Stimulated activated CD4-positive, alpha-beta T cell treated with anti-CD3 and anti-CD28 coated beads, Interleukin-4, amount 100 ng/mL, for 1 hour (primary cell): Measurements from ENCODE around the gene AFTPH.

ENCODE experiments used
- DNase-seq: peaks from one replicate; pipeline ENCODE4 v3.0.0-alpha.2; 2020

The AFTPH gene, protein sequence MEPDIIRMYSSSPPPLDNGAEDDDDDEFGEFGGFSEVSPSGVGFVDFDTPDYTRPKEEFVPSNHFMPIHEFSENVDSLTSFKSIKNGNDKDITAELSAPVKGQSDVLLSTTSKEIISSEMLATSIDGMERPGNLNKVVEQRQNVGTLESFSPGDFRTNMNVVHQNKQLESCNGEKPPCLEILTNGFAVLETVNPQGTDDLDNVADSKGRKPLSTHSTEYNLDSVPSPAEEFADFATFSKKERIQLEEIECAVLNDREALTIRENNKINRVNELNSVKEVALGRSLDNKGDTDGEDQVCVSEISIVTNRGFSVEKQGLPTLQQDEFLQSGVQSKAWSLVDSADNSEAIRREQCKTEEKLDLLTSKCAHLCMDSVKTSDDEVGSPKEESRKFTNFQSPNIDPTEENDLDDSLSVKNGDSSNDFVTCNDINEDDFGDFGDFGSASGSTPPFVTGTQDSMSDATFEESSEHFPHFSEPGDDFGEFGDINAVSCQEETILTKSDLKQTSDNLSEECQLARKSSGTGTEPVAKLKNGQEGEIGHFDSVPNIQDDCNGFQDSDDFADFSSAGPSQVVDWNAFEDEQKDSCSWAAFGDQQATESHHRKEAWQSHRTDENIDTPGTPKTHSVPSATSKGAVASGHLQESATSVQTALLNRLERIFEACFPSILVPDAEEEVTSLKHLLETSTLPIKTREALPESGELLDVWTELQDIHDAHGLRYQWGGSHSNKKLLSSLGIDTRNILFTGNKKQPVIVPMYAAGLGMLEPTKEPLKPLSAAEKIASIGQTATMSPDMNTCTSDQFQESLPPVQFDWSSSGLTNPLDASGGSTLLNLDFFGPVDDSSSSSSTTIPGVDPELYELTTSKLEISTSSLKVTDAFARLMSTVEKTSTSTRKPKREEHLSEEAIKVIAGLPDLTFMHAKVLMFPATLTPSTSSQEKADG

DNA sequence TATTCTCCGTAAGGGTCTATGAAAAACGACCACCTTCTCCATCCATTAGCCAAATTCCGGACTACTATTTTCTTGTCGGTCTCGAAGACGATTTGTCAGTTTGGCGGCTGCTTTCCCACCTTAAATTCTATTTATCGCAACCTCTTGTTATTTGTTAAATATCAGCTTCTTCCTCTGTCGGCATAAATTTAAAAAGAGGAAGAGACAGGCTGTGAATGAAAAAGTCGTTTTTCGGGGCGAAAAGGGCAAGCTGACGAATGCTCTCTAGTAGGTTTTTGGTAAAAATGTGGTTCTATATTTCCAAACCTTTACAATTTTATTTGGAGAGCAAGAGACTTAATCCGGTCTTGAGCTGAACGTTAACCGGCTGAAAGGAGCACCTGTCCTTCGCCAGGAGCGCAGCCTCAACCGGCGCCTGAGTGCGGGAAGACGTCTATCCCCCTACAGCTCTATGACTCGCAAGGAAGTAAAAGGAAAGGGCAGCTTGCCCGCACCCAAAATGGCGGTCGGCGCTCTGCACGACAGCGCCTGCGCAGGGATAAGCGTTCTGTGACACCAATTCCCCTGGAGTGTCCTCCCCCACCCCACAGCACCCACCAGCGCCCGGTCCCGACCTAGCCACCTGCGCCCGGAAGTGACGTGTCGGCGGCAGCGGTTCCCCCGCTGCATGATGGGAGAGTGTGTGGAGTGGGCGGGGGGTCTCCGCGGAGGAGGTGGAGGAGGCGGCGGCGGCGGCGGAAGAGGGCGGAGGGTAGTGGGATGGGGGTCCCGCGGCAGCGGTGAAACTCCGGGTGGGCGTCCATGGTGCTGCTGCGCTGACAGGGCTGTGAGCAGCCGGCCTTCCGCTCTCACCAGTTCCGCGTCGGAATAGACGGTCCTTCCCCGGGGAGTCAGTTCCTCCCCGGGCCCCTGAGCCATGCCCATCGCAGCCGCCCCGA lies at the start of gene AFTPH:
Gene AFTPH (plus strand): TSS at position 663 of the 938 bp plus-strand sequence. CDS start 27,147 bp downstream, outside the sequence.
- DNase-seq: peak; percentile 99

DNA sequence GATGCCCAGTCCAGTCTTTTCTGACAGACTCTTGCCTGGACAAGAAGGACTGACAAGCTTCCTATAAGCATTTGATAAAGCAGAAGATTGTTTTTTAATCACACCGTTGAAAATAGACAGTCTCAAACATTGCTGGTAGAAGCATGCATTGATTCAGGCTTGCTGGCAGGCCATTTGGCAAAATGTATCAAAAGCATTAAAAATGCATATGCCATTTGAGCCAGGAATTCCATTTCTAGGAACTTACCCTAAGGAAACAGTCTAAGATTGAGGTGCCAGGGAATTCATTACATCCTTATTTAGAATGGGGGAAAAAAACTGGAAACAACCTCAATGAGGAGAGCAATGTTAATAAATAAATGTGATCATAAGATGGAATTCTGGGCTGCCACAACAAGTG lies 49.5 kb upstream of the AFTPH start:
- DNase-seq: no peak

DNA sequence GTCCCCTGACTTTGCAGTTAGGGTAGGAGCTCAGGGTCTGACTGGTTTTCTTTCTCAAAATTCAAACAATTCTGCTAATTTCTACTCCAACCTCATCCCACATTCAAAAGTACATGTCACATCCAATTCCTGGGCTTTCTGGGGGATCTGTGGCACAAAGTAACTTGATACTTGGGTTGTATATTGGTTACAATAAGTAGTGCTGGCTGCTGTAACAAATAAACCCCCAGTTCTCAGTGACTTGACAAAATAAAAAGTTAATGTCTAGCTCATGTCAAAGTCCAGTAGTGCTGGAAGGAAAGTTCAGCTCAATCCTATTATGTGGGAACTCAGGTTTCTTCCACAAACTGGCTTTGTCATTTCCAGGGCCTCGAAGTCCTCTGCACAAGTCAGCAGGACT lies 47.1 kb upstream of the AFTPH start:
- DNase-seq: no peak

DNA sequence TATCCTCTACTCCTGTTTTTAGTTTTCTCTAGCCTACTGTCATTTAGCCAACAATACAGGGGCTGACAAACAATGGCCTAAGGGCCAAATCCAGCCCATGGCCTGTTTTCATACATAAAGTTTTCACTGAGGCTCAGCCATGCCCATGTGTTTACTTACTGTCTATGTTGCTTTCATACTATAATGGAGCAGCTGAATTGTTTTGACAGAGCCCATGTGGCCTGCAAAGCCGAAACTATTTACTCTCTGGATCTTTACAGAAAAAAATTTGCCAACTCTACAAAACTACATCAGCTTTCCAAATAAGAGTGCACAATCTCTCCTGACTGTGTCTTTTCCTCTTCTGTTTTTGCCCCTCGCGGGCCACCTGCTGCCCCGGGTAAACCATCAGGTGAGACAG lies 46.1 kb upstream of the AFTPH start:
- DNase-seq: no peak

DNA sequence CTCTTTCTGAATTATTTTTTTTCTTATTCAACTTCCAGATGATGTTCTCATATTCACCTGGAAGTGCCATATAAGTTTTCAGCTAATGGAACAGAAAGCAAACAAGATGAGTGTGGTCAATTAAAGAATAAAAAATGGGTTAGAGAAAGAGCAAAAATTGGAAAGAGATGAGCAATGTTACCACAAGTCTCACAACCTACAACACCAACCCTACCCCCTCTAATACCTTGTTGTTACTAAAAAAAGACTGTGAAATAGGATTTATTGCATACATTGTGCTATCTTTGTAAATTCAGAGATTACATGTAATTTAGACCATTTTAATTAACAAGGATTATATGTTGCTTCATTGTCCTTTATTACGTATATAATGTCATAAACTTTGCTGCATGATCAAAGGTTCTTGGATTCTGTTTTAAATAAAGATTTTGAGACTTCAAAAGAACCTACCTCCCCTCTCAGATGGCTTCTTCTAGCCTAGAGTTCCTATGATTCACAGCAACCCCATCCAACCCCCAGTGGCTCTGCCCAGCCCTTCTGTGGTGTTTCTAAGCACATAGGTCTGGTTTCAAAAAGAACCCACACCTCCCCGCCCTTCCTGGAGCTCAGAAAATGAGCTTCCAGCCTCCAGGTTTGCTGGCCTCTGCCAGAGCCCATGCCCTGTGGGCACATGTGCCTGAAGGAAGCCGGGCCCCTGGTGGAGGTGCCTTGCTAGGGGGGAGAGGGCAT lies 45.5 kb upstream of the AFTPH start:
- DNase-seq: no peak

DNA sequence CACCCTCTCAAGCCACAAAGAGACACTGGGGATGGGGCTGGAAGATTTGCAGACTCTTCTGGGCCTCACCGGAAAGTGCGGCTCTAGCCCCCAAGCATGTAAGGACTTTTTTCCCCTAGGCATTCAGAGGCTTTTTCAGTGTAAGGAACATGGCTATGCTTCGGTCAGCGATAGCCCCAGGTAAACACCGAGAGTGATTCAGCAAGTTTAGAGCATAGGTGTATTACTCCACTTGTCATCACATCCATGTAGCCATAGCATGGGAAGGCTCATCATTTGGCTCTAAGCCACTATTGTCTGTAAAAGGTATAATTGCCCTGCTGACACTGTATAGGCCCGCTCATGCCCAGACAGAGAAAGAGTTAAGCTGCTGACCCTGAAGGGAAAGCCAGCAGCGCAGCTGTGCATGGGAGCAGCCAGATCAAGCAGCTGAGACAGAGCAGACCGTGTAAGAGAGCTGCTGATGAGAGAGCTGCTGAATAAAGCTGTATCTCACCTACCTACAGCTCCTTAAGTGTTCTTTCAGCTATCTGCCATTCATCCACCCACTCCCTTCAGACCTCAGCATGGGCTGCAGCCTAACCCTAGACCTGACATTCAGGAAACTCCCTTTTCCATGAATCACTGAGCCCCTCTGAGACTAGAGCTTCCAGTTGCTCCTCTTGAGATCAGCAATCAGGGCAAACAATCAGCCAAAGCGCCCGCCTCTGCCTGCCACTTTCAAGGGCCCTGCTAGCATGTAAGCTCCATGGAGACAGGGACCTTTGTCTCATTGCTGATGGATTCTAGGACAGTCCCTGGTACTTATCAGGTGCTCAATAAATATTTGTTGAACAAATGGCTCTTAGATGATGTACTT lies 44.6 kb upstream of the AFTPH start:
- DNase-seq: no peak

DNA sequence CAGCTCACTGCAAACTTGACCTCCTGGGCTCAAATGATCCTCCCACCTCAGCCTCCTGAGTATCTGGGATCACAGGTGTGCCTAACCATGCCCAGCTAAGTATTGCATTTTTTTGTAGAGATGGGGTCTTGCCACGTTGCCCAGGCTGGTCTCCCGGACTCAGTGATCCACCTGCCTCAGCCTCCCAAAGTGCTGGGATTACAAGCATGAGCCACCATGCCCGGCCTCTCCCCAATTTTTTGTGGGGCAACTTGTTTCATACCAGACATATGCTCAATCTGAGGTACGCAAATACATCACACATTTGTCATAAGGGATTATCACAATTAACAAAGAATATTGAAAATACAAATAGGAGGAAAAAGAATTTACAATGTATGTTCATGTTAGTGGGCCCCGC lies 42.5 kb upstream of the AFTPH start:
- no peak for DNase-seq

DNA sequence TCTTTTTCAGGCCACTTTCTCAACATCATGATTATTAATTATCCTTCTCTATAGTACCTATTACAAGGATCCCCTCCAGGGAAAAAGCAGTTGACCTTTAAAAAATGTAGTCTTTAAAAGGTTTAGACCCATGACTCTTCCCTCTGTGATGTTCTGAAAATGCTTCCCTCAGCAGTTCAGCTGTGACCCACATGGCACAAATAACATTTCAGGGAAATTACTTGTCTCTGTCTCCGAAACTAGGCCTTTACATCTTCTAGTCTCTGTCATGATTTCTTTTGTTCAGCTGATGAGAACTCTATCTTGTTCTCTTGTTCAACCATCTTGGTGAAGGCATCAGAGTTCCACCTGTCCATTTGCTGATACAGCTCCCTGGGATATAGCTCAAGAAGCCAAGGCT lies 41.9 kb upstream of the AFTPH start:
- DNase-seq: no peak

DNA sequence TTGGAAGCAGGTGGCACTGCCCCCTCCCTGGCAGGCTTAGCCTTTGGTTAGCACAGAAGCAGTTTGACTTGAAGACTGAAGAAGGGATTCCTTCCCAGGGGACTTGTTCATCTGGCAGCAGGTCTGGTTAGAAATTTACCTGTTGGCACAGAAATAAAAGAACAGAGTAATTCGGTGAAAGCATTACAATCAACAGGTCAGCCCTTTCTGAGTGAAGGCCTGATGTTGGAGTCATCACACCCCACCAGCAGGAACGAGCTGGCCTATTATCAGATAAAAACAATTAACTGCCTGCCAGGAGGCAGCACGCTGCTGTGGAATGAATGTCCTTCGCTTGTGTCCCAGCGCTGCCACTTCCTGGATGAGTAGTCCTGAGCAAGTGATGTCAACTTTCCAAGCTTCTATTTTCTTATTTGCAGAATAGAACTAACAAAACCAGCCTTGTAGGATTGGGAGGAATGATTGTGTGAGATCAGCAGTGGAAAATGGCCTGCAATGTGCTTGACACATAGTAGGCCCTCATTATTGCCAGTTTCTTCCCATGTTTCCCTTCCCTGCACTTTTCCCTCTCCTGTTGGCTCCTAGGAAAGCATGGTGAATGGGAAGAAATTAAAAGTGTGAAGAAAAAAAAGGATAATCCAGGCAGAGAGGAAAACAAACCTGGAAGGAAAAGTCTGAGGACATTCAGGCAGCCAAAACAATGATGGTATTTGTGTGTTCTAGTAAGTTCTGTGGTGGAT lies 41.2 kb upstream of the AFTPH start:
- DNase-seq: no peak

DNA sequence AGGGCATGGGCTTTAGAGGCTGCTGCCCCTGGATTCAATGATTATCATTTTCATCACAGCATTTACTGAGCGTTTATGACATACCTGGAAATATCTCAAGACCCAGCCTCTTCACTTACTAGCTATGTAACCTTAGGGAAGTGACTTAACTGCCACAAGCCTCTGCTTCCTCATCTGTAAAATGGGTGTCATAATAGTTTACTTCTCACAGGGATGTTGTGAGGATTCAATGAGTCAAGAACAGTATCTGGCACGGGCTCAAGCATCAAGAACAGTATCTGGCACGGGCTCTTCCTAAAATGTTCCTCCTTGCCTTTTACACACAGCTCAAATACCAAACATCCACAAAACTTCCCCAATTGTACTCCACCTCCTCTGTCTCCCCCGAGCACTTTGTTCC lies 38.8 kb upstream of the AFTPH start:
- no peak for DNase-seq

DNA sequence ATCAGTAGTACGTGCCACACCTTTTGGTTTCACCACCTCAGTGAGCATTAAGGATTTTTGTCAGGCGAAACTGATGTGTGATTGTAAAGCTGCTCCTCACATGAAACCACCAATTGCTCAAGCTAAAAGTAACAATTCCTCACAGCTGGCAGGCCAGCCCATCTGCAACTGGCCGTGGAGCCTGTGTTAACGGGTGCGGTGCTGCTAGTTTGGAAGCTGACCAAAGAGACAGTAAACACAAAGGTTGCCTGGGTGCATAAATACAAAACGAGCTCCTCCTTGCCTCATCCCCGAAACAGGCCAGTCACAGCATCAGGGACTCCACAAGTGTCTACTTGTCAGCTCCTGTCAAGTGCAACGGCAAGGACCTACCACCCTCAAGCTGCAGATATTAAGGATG lies 38.2 kb upstream of the AFTPH start:
- DNase-seq: no peak

DNA sequence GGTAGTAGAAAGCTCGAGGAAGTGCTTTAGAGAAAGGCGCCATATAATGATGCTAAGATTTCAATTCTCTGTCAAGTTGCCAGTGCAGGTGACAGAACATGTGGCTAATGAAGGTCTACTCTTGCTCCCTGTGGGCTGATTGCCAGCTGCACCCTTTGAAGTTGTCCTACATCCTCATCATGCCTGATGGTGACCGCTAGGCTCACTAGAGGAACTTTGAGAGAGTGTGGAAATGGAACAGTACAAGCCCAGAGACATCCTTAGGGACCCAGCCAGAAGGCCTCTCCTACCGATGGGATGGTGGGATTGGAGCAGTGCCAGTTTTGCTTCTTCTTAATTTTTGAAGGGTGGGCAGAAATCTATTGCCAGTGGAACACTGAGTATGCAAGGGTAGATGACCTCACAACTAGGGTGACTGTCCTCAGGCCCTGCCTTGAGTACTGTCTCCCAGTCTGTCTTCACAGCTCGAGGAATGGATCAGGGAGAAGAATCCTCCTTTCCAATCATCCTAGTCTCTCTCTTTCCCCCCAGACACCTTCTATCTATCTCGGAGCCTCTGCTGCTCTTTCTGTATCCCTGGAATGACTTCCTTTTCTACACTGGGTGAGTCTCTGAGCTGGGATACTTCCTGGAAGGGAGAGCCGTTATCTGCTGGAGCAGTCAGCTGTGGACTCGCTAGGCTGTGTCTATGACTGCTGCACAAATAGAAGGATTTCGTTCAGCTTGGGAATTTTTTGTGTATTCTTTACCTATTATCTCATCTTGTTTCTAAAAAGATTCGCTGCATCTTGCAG lies 36.7 kb upstream of the AFTPH start:
- DNase-seq: no peak

DNA sequence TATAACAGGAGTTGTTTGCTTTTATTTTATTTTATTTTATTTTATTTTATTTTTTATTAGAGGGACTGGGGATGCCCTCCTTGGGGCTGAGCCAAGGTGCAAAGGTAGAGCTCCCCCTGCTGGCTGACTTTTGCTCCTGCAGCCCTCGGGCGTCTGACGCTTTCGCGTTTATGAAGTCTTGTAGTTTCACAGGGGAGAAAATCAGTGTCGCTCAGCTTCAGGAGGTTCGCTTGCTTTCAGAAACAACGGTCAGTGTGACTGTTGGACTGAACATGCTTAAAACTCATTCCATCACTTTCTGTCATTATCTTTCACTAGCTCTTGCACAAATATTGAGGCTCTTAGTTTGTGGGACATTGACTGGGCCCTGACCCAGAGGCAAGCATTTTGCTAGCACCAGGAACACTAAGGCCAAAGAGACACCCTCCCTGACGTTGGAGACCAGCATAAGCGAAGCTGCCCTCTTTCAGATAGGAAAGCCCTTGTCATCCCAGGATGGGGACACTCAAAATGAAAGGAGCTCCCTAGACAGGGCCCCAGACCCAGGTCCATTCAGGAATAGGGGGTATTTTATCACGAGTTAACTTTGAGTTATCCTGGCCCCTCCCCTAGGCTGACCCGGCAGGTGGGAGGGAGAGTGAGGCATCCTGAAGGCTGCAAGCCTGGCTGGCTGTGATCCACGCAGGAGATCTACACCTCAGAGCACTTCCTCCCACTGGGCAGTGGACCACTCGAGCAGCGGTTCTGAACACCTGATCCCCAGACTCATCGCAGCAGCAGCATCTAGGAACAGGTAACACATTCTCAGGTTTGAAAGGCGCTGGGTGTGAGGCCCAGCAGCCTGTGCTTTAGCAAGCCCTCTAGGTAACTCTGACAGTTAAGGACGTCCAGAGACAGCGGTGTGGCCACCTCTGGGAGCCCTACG lies 35.8 kb upstream of the AFTPH start:
- peak; percentile 82 for DNase-seq

DNA sequence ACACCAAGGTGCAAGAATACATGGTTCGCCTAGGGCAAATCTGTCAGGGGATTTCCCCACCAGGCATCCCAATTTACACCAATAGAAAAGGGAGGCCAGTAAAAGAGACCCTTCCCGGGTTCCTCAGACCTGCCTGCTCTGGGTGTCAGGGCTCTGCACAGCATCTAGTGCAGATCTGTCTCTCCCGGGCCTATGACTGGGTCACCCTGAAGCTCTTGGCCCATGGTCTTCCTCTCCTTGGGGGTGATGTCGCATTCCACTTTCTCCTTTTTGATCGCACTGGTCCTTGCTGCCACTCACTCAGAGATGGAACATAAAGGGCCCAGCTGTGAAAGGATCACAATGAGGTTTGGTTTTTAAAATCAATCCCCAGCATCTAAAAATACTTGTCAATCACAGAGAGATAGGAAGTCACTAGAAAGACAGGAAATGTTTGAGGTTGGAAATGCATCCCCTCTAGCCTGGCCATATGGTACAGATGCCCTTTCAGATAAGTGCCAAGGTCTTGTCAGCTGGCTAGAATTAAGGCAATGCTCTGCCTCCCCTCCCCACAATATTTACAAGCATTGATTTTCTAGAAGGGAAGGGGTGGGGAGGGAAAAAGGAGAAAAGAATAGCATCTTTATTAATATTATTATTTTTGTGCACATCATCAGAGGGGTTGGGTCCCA lies 34.9 kb upstream of the AFTPH start:
- DNase-seq: no peak

DNA sequence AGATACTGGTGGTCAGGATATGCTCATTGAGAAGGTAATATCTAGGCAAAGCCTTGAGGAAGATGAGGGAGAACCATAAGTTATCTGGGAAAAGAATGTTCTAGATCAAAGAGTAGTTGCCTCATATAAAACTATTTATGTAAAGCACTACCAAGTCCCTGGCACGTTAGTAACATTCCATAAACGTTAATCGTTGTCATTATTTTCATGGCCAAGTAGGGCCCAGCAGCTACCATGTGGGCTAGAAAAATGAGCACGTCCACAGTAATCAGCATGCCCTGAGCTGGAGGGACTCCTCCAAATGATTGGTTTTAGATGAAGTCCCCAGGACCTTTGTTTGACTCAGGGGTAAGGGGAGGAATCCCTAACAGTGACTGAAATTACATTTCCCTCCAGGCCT lies 32.7 kb upstream of the AFTPH start:
- DNase-seq: no peak

DNA sequence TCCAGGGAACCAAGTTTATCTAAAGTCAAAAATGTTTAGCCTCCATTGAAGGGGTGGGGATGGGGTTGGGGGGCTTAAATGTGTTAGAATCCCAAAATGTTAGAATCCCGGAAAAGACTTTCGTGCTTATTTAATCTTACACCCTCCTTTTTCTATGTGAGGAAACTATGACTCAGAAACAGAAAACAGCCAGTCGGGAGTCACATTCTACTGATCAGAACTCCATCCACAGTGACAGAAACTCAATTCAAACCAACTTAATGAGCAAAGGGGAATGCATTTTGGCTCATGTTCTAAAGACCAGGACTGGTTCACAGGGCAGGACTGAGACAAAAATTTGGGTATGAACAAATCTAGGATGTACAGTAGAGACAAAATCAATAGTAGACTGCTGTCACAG lies 31.9 kb upstream of the AFTPH start:
- no peak for DNase-seq

DNA sequence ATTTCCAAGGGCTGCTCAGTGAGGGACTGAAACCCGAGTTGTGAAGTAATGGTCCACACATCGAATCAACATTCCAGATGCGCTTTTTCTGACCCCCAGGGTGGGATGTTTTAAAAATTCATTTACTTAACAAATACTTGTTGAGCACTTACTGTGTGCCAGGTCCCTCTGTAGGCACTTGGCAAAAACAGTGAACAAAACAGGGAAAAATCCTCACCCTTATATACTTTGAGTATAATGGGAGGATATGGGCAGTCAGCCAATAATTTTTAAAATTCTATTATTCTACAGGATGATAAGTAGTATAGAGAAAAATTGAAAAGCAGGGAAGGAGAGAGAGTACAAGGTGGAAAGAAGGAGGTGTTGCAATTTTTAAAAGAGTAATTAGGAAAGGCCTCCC lies 31.3 kb upstream of the AFTPH start:
- DNase-seq: no peak

DNA sequence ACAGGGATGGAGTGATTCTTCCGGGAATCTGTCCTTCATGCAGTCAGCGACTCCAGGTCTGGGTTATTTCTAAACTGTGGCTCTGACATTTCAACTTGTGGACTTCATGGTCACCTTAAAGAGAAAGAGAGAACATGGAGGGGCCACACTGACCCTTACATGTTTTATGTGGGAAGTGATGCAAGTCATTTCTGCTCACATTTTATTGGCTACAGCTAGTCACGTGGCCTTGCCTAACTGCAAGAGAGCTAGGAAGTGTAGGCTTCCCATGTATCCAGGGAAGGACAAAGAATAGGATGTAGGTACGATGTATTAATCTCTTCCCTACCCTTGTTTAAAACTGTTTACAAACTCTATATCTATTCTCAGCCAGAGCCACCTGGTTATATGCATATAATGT lies 30.3 kb upstream of the AFTPH start:
- no peak for DNase-seq
